GM18867 (cell line): ENCODE data around the gene IL17C.

Source experiments
- ATAC-seq: cut with Tn5 transposase; IDR thresholded peaks from one replicate; pipeline ENCODE4 v1.9.1; 2021; ENCODE audit warnings: mild to moderate bottlenecking, moderate library complexity; ENCODE audit not compliant: unreplicated experiment

The IL17C gene

DNA sequence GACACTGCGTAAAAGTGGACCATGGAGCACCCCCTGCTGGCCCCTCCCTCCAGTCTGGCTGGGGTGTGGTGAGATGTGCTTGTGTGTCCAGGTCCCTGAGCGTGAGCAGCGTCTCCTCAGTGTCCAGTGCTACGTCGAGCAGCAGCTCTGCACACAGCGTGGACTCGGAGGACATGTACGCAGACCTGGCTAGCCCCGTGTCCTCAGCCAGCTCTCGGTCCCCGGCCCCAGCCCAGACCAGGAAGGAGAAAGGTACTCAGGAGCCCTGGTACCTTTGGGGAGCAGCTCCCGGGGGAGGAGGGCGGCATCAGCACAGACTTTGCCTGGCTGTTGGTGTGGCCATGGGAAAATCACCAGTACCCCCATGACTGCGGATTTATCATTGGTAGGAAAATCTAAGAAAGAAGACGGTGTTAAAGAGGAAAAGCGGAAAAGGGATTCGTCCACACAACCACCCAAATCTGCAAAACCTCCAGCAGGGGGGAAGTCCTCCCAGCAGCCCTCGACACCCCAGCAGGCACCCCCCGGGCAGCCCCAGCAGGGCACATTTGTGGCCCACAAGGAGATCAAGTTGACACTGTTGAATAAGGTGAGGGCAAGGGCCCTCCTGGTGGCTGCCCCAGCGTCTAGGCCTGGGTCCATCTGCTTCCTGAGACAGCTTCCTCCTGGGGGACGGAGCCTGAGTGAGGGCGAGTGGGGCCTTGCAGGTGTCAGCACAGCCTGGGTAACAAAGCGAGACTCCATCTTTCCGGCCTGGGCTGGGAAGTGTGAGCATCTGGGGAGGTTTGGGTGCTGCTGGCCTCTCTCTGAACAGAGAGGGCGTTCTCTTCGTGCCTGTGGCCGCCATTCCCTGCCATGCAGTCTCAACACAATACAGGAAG is 10.6 kb upstream of the IL17C start:
- ATAC-seq = no peak

DNA sequence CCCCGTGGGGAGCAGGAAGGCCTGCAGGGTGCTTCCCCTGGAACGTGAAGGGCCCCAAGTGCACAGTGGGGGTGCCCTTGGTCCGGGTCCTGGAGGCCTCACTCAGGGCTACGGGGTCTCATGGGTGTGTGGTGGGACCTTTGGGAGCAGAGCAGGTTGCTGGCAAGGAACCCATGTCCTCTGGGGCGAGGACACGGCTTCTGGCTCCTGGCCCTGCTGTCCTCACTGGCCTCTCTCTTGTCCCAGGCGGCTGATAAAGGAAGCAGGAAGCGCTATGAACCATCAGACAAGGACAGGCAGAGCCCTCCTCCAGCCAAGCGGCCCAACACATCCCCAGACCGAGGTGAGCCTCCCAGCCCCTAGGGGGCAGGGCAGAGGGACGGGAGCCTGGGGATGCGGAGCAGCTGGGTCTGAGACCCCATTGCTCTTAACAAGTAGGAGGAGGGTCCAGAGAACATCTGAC is 9.8 kb upstream of the IL17C start:
- no peak for ATAC-seq

DNA sequence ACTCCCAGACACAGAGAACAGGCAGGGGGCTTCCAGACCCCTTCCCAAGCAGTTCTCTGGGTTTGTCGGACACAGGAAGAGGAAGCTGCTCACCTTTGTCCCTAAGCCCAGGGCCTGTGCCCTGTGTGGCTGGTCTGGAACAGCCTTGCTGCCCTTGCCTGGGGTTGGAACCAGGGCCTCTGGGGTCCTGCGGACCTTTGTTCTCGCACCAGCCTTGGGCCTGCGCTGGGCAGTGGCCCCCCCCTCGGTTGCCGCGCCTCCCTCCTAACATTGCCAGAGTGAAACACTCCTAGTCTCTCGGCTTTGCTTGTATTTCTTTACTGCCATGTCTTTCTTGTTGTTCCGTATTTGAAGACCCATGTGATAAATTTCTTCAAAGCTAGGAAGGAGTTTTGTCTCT is 8.5 kb upstream of the IL17C start:
- no peak for ATAC-seq

DNA sequence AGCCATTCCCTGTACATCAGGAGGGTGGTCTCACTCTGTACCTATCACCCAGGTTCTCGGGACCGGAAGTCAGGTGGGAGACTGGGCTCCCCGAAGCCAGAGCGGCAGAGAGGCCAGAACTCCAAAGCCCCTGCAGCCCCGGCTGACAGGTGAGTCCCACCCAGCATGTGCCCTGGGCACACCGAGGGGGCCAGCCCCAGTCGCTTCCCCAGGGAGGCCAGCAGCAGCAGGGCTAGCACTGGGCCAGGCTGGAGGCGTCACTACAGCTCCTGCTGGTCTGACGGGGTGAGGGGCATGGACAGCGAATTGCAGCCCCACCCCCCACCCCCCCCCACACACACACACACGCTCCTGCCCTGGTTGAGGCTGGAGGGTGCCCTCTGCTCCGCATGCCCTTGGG is 7.9 kb upstream of the IL17C start:
- no peak for ATAC-seq

DNA sequence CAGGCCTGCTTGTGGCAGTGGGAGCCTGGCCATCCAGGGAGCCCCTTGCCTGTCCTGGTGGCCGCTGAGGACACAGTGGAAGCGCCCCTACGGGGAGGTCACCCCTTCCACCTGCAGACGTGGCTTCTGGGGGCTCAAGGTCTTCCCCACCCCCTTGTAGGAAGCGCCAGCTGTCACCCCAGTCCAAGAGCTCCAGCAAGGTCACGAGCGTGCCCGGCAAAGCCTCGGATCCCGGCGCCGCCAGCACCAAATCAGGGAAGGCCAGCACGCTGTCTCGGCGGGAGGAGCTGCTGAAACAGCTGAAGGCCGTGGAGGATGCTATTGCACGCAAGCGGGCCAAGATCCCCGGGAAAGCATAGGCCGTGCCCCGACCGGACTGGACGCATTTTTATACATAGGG is 7.4 kb upstream of the IL17C start:
- ATAC-seq = no peak

DNA sequence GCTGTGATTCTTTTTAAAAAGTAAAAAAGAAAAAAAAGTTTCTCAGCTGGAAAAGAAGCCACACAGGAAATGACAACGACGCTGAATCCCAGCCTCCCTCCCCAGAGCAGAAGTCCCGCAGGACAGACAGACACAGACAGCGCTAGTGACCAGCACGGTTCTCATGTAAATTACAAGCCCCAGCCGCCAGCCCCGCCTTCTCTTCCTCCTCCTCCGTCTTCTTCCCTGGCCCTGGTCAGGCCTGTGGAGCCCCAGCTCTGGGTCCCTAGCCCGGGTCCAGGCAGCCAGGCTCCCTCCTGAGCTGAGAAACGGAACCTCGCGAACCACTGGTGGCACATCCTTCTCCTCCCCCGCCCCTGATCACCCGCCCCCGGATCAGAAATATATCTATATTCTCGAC is 7.0 kb upstream of the IL17C start:
- ATAC-seq = no peak

DNA sequence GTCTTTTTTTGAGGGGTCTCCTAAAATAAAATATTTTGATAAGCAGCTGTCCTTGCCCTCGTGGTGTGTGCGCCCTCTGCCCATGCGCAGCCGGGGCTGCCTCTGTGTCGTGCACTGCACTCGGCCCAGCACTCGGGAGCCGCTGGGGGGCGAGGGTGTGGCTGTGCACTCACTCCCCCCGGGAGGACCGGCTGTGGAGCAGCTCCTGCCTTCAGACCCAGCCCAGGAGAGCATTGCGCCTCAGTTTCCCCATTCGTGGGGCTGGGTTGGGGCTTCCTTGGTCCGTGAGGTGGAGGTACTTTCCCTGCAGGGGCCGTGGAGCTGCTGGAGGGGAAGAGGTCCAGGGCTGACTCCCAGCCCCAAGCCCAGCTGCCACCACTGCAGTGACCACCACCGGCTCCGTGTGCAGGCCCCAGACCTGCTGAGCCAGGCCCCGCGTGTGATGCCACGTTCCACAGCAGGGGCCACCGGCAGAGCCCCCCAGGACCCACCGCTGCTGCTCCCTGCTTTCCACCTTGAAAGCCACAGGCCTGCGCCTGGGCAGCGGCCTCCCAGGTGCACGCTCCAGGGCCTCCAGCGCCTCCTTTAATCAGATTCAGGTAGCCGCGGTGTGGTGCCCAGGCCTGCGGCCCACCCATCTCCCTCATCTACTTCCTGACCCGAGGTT is 6.3 kb upstream of the IL17C start:
- no peak for ATAC-seq

DNA sequence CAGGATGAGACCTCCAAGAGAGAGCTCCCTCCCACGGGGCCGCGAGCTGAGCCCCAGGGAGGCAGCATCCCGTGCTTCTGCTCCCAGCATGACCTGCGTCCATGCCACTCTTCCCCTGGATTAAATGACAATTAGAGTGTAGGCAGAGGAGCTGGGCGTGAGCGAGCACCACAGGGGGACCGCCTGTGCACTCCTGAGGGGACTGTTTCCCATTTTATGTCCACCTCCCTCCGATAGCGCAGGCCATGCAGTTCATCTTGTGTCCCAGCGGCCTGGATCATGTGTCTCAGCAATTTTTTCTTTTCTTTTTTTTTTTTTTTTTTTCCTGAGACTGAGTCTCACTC is 5.8 kb upstream of the IL17C start:
- no peak for ATAC-seq

DNA sequence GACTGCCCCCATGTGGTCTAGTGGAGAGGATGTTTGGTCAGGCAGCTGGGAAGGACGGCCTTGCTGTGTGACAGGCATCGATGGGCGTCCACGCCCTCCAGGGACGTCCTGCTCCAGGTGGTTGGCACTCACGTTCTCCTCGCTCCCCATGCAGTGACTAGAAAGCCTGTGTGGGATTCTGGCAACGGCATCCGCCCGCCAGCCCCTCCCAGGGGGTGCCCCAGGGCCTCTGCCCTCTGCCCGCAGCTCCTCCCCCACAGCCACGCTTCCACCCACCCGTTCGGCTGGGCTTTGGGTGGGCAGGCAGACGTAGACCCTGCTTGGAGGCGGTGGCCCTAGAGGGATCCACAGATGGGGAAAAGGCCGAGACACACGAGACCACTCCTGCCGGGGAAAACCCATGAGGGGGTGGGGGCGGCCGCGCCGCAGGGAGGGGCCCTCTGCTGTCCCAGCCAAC is 4.7 kb upstream of the IL17C start:
- peak; percentile 21 for ATAC-seq

DNA sequence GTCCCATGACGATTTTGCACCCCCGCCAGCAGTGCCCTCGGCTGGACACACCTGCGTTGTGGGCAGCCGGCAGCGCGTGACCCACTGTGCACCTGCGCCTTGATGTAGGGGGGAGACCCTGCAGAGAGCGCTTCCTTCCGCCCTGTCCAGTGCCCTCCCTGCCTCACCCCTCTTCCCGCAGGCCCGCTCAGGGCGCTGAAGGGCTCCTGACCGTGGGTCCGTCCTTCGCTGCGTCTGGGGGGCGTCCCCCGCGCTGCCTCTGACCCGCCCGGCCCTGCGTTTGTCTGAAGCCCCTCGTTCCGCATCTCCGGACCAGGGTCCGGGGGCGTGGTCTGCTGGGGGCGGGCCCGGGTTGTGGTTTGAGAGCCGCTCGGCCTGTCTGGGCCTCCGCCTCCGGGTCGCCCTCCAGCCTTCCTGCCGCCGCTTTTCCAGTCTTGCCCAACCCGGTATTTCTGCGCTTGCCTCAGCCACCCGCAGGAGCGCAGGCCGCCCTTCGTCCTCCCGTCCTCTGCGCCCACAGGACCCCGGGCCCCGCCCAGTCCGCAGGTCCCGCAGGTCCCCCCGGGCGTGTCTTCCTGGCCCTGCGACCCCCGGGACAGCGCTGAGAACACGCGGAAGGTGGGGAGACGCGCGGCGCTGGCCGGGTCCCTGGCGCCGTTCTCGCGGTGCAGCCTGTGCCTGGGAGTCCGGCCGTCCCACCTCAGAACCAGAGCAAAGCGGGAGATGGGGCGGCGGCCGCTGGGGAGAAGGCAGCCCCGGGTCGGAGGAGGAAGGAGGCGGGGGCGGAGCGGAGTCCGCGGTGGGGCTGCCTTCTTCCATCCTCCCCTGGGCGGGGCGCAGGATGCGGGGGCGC is 4.0 kb upstream of the IL17C start:
- ATAC-seq = peak; percentile 38

DNA sequence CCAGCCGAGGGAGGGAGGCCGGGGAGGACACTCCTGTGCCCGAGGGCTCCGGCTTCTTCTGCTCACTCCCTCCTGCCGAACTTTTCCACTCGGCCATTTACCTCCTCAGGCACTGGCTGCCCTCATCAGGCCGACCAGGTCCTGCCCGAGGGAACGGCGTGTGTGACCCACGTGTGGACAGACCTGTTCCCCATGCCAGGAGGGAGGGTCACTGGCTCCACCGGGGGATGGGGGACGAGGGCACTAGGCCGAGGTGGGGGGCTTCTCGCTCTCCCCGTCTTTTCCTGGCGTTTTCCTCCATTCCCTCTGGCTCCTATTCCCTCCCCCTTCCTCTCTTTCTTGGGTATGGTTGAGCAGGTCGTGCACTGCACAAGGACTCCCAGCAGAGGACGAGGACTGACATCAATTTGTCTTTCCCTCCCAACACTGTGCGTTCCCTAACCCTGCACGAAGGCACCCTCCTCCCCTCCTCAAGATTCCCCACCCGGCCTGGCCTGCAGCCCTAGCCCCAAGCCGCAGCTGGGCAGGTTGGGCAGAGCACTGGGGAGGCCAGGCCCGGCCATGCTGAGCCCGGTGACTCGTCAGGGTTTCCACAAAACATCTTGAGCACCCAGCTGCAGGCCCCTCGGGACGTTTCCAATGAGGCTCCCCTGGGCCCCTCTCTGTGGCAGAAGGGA is 3.2 kb upstream of the IL17C start:
- no peak for ATAC-seq

DNA sequence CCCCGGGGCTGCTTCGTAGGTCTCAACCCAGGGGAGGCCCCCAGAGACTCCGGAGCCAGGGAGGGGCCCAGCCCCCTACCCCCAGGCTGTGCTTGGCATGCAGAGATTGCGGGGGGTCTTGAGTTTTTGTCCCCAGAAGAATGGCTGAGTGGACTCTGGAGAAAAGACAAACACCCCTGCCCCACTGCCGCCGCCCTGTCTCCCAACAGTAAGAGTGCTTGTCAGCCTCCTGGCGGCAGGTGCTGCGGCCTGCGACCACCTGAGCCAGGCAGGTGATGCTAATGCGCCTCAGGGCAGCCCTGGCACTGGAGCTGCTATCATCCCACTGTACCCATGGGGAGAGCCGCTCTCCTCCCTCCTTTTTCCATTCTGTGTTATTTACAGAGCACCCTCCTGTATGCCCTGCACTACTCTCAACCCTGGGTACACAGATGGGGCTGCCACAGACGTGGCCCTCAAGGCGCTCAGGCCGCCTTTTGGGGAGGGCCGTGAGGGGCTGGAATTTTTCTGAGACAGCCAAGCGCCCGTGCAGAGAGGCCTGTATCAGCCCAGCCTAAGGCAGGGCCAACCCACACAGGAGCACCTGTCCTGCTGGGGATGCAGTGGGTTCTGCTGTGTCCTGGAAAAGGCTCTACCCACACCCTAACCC is 2.6 kb upstream of the IL17C start:
- no peak for ATAC-seq

DNA sequence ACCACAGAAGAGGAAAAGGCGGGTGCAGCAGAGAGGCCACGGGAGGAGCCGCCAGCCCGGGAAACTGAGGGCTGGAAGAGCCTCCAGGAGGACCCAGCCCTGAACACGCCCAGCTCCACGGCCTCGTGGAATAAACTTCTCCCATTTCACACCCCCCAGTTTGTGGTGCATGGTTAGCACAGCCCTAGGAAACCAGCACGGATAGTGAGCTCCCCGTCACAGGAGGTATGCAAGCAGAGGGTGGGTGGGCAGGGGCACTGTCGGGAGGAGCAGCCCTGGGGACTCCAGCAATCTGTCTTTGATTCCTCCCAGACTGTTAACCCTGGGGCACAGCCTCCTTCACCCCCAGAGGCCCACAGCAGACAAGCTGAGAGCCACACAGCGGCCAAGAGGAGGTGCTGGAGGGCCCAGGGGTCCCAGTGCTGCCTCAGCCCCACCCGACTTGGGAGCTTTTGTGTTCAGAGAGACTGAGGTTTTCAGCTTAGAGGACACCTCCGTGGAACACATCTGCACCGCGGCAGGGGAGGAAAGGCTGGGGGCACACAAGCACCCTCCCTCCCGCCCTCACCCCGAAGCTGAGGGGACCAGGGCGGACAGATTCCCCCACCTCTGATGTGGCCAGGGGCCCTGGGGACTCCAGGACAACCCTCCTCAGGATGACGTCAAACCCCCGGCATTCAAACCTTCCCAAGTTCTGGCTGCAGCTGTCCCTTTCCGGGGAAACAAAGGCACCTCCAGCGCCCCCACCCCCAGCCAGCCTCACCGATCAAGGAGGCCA is 1.7 kb upstream of the IL17C start:
- no peak for ATAC-seq

DNA sequence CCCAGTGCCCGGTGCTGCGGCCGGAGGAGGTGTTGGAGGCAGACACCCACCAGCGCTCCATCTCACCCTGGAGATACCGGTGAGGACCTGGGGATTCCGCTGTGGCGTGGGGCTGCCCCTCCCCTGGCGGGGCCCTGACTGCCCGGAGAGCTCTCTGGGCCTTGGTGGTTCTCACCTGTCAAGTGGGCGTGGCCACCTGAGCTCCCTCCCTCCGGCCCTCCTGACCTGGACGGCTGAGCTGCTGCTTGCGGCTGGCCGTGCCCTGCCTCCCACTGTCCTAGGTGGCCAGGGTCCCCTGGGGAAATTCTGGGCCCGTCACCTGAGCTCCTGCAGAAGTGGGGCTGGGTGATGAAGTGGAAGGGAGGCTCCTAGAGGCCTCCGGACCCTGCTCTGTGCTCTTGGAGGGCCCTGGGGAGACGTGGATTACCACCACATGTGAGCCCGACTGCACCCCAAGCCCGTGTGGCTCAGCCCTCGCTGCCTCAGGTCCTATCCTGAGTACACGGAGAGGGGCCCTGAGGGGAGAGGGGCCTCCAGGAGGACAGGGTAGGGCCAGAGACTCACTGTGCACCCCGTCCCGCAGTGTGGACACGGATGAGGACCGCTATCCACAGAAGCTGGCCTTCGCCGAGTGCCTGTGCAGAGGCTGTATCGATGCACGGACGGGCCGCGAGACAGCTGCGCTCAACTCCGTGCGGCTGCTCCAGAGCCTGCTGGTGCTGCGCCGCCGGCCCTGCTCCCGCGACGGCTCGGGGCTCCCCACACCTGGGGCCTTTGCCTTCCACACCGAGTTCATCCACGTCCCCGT is 1.1 kb downstream of the IL17C start:
- ATAC-seq = no peak

DNA sequence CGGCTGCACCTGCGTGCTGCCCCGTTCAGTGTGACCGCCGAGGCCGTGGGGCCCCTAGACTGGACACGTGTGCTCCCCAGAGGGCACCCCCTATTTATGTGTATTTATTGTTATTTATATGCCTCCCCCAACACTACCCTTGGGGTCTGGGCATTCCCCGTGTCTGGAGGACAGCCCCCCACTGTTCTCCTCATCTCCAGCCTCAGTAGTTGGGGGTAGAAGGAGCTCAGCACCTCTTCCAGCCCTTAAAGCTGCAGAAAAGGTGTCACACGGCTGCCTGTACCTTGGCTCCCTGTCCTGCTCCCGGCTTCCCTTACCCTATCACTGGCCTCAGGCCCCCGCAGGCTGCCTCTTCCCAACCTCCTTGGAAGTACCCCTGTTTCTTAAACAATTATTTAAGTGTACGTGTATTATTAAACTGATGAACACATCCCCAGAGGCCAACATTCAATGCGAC is 1.7 kb downstream of the IL17C start:
- ATAC-seq = no peak

DNA sequence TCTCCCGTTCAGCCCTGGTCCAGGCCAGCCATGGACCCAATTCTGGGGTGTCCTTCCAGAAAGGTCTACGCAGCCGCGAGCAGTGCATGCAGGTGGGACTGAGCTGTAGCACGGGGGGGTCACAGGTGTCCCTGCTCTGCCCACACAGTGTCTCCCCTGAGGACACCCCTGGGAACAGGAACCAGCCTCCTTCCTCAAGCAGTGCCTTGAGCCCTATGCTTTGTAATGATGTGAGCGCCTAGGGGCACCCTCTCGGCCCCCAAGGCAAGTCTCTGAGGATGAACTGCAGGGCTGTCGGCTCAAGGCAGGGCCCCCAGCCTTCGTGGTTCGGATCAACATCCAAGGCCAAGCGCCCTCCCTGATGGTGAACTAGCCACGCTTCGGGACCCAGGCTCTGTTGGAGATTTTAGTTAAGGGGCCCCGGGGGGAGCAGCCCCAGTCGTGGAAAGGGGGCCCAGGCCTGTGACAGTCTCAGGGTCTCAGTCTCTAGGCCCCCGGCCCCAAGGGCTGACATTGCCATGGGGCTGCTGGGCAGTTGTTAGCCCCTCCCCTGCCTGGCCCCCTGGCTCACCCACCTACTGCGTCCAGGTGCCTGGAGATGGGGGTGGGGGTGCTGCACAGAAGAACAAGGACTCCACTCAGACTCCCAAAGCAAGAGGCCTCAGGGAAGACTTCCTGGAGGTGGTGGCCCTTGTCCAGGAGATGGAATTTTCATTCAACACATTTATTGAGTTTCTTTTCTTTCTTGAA is 2.3 kb downstream of the IL17C start:
- ATAC-seq = no peak

DNA sequence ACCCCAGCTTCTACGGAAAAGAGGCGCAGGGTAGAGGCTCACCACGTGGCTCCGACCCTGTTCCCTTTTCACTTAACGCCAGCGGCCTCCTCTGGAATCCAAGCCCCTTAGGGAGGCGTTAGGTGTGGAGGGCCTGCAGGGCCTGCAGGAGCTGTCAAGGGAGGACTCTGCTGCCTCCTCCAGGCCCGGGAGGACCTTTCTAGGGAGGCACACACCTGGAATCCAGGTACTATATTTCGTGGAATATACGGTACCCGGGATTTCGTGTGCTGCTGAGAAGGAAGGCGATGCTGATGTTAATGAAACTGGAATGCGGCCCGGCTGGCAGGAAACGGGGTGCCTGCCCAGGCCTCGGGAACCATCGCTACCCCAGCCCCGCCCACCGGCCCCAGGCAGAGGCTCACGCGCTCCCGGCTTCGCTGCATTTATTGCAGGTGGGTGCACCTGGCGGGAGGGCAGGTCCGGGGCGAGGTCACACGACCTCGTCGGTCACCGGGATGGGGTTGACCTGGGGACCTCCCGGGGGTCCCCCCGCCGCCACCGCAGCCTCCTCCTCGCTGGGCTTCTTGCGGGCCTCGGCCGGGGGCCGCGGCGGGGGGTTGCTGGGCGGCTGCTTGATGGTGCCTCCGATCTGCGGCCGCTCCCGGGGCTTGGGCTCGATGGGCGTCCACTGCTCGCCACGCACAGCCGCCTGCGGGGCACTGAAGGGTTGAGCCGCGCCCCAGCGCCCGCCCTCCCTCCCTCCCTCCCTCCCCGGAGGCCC is 4.7 kb downstream of the IL17C start:
- ATAC-seq = no peak

DNA sequence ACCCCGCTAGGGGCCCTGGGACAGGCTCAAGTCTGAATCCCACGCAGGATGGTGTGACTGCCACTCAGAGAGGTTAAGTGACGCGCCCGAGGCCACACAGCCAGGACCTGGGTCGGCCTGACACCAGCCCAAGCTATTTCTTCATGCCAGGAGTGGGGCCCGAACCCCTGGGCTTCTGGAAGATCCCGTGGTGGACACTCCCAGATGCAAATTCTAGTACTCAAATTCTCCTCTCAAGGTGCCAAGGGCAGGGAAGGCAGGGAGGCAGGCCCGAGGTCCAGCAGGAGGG is 5.2 kb downstream of the IL17C start:
- no peak for ATAC-seq
